ENCODE data around the gene MYH14. TPM values are rescaled to one million over a fixed set of nuclear protein-coding genes. Genes with fewer than 3 reads are reported as not detected.

The MYH14 gene
- total and polyA plus RNA-seq, 12 donors: 0.22 to 8.5 (median 3.1) TPM

- DNase-seq: peak in 5 of 7 donors; percentile 46 to 71 (median 55)
- Histone ChIP-seq H3K36me3 (replicated peaks in 1 of 2) (no peaks in the 10 kb centered on the region), H3K27me3 (no peaks in the 10 kb centered on the region), H3K4me1 (replicated peaks in 1 of 2) (no peaks in the 10 kb centered on the region), H3K27ac (peak overlapping the region in 2 of 5 donors; percentile 73 to 77), H3K4me3 (peak overlapping the region in 1 of 4 donors; percentile 49), H3K9me3 (replicated peaks in 1 of 3) (no peaks in the 10 kb centered on the region)
- 32 to 49% (median 40%) methylated on average over 24 to 54 of the region's 54 CpGs for WGBS, 4 donors
- intact Hi-C loops (cut with DNase I): loop anchor here in 1 of 2 donors (10.0 kb wide), 1 partner anchor 426 kb away; no protein-coding TSS in a partner anchor
- TF ChIP-seq POLR2A (IDR thresholded peaks at IDR 0.05): peak; percentile 37 to 41
- no peak for TF ChIP-seq CTCF (IDR thresholded peaks at IDR 0.05)
Measured at GRCh38 chr19:50358483-50359327, 155.3 kb downstream of the MYH14 start.

- 87 to 92% (median 90%) methylated on average over 10 to 11 of the region's 11 CpGs for WGBS, 4 donors
- intact Hi-C loops (cut with DNase I): loop anchor here in 1 of 2 donors (10.0 kb wide), 1 partner anchor 425 kb away; no protein-coding TSS in a partner anchor
- no peaks in the 10 kb centered on the region for H3K27me3 ChIP-seq
Measured at GRCh38 chr19:50359328-50359818, 156.0 kb downstream of the MYH14 start.

More at GRCh38 chr19:50359328-50359818, 156.0 kb downstream of the MYH14 start:
- H3K27ac ChIP-seq: no peak overlapping the region
- H3K9me3 ChIP-seq (replicated peaks in 1 of 3): no peaks in the 10 kb centered on the region
- no peak for DNase-seq
- H3K4me3 ChIP-seq: no peak overlapping the region
- no peaks in the 10 kb centered on the region for H3K36me3 ChIP-seq (replicated peaks in 1 of 2)
- TF ChIP-seq POLR2A (IDR thresholded peaks at IDR 0.05) (no peak), CTCF (IDR thresholded peaks at IDR 0.05) (no peak)
- no peaks in the 10 kb centered on the region for H3K4me1 ChIP-seq (replicated peaks in 1 of 2)

Small RNA genes lying within 50 kb of the gene (small RNA-seq; reads per million reads assigned to genes)
- gene RF00017: 0 reads per million in 2 donors

Other genes with a start within 250 kb of the MYH14 start
- 100 to 1,000 TPM in 3 of 9 donors, 10 to 100 TPM in 6; 11.7 to 180 (median 54.0) TPM for gene SIGLEC11, start 242.4 kb upstream of the MYH14 start, total RNA-seq
- gene SIGLEC11, start 242.4 kb upstream of the MYH14 start, polyA plus RNA-seq: 10 to 100 TPM; 11.2 to 27.6 (median 20.9) TPM
- 10 to 100 TPM; 28.1 to 60.3 (median 48.1) TPM for gene VRK3, start 178.2 kb upstream of the MYH14 start, total RNA-seq
- 10 to 100 TPM; 12.1 to 47.2 (median 26.5) TPM for gene VRK3, start 178.2 kb upstream of the MYH14 start, polyA plus RNA-seq
- gene ZNF473, start 177.6 kb upstream of the MYH14 start, total RNA-seq: 10 to 100 TPM in 2 of 9 donors, 1 to 10 TPM in 7; 6.0 to 10.7 (median 9.1) TPM
- 10 to 100 TPM in 1 of 3 donors, 1 to 10 TPM in 2; 2.7 to 13.2 (median 3.0) TPM for gene ZNF473, start 177.6 kb upstream of the MYH14 start, polyA plus RNA-seq
- gene IZUMO2, start 40.3 kb upstream of the MYH14 start, total RNA-seq: not detected
- gene IZUMO2, start 40.3 kb upstream of the MYH14 start, polyA plus RNA-seq: not detected
- 1 to 10 TPM in 6 of 9 donors, under 1 TPM in 3; 0.17 to 3.0 (median 1.5) TPM for gene KCNC3, start 125.8 kb downstream of the MYH14 start, total RNA-seq
- gene KCNC3, start 125.8 kb downstream of the MYH14 start, polyA plus RNA-seq: 1 to 10 TPM in 1 of 3 donors, under 1 TPM in 2; 0.79 to 7.3 (median 0.88) TPM
- 1 to 10 TPM in 2 of 9 donors, under 1 TPM in 5, not detected in 2; 0.14 to 4.5 (median 0.67) TPM for gene NAPSA, start 162.0 kb downstream of the MYH14 start, total RNA-seq
- 1 to 10 TPM in 1 of 3 donors, under 1 TPM in 1, not detected in 1; 0.61 to 1.4 TPM for gene NAPSA, start 162.0 kb downstream of the MYH14 start, polyA plus RNA-seq
- 100 to 1,000 TPM in 4 of 9 donors, 10 to 100 TPM in 5; 43.7 to 148 (median 97.0) TPM for gene NR1H2, start 172.8 kb downstream of the MYH14 start, total RNA-seq
- 100 to 1,000 TPM in 2 of 3 donors, 10 to 100 TPM in 1; 16.5 to 144 (median 102) TPM for gene NR1H2, start 172.8 kb downstream of the MYH14 start, polyA plus RNA-seq
- gene POLD1, start 180.7 kb downstream of the MYH14 start, total RNA-seq: 10 to 100 TPM in 8 of 9 donors, 1 to 10 TPM in 1; 8.4 to 59.0 (median 15.7) TPM
- gene POLD1, start 180.7 kb downstream of the MYH14 start, polyA plus RNA-seq: 10 to 100 TPM in 2 of 3 donors, 1 to 10 TPM in 1; 1.9 to 93.9 (median 40.1) TPM
- under 1 TPM in 3 of 9 donors, not detected in 6; 0.06 to 0.29 (median 0.19) TPM for gene SPIB, start 215.3 kb downstream of the MYH14 start, total RNA-seq
- gene SPIB, start 215.3 kb downstream of the MYH14 start, polyA plus RNA-seq: under 1 TPM in 1 of 3 donors, not detected in 2; 0.03 TPM
- gene MYBPC2, start 229.3 kb downstream of the MYH14 start, total RNA-seq: 1 to 10 TPM in 1 of 9 donors, not detected in 8; 1.6 TPM
- under 1 TPM in 1 of 3 donors, not detected in 2; 0.03 TPM for gene MYBPC2, start 229.3 kb downstream of the MYH14 start, polyA plus RNA-seq